ENCODE results near the gene LRRC34. TPM values are rescaled to one million over a fixed set of nuclear protein-coding genes. Genes with fewer than 3 reads are reported as not detected.

Gene LRRC34
- total RNA-seq, 1 experiment from 2014 or later: not detected

DNA sequence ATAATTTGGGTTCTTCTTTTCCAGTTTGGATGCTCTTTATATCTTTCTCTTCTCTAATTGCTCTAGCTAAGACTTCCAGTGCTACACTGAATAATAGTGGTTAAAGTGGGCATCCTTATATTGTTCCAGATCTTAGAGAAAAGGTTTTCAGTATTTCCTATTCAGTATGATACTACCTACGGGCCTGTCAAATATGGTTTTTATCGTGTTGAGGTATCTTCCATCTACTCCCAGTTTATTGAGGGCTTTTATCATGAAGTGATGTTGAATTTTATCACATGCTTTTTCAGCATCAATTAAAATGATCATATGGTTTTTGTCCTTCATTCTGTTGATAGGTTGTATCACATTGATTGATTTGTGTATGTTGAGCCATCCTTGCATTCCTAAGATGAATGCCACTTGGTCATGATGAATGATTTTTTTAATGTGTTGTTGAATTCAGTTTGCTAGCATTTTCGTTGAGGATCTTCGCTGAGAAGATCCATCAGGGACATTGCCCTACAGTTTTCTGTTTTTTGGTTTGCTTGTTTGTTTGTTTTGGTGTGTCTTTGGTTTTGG, 3.0 kb upstream of the LRRC34 start:
- TF ChIP-seq, protein P1, sequence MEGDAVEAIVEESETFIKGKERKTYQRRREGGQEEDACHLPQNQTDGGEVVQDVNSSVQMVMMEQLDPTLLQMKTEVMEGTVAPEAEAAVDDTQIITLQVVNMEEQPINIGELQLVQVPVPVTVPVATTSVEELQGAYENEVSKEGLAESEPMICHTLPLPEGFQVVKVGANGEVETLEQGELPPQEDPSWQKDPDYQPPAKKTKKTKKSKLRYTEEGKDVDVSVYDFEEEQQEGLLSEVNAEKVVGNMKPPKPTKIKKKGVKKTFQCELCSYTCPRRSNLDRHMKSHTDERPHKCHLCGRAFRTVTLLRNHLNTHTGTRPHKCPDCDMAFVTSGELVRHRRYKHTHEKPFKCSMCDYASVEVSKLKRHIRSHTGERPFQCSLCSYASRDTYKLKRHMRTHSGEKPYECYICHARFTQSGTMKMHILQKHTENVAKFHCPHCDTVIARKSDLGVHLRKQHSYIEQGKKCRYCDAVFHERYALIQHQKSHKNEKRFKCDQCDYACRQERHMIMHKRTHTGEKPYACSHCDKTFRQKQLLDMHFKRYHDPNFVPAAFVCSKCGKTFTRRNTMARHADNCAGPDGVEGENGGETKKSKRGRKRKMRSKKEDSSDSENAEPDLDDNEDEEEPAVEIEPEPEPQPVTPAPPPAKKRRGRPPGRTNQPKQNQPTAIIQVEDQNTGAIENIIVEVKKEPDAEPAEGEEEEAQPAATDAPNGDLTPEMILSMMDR (IDR thresholded peaks at IDR 0.05; ENCODE audit: unreplicated experiment): no peak
- BruUV-seq (replicated peaks): no TSS peak
- CTCF ChIA-PET: no interaction called here
- H3K27me3 Mint-ChIP-seq (ENCODE audit: insufficient read depth, unreplicated experiment): no peaks in the 10 kb centered on the region
- H3K27ac Mint-ChIP-seq (ENCODE audit: low read depth, unreplicated experiment): no peak overlapping the region
- H3K4me1 Mint-ChIP-seq (ENCODE audit: insufficient read depth, unreplicated experiment): peaks cover 6% of the 10 kb centered on the region
- no peak for DNase-seq (ENCODE audit: unreplicated experiment)
- no peak overlapping the region for H3K4me3 Mint-ChIP-seq (ENCODE audit: unreplicated experiment)
- H3K9me3 Mint-ChIP-seq (ENCODE audit: unreplicated experiment): peaks cover 10% of the 10 kb centered on the region
- POLR2A ChIA-PET: no interaction called here
- no peaks in the 10 kb centered on the region for H3K36me3 Mint-ChIP-seq (ENCODE audit: insufficient read depth, unreplicated experiment)
- intact Hi-C loops (cut with micrococcal nuclease): no loop called here

DNA sequence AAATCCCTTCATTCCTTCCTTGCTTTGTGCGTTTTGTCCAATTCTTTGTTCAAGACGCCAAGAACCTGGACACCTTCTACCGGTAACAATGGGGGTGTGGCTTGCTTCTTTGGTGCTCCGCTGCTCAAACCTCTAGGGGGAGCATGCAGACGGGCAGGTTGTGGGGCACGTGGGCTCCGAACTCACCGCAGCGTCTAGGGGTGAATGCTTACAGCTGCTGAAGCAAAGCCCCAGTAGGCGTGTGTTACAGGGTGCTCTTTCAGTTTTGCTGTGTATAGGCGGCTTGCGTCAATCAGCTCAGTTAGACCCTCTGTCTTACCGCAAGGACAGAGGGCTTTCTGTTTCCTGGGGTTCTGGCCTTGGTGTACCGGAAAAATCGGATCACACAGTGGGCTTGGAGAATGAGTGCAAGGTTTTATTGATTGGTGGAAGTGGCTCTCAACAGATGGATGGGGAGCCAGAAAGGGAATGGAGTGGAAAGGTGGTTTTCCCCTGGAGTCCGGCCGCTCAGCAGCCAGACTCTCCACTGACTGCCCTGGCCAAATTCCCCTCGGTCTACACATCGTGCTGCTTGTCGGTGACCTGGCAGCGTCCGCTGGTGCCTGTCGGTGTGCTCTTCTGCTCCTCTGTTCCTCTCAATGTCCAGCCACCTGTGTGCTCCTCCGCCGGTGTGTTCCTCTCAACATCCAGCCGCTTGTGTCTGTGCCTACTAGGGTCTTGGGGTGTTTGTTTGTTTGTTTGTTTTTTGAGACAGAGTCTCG, 1.2 kb upstream of the LRRC34 start:
- intact Hi-C loops (cut with micrococcal nuclease): no loop called here

GRCh38 chr3:169813278-169813677, 574 bp upstream of the LRRC34 start:
- intact Hi-C loops (cut with micrococcal nuclease): no loop called here
- peak overlapping the region; percentile 43 for H3K4me3 Mint-ChIP-seq (ENCODE audit: unreplicated experiment)
- CTCF ChIA-PET: interaction anchor here (0.7 kb wide), 1 partner anchor 87 kb away, joined by 3 read pairs; no protein-coding TSS in a partner anchor
- H3K27ac Mint-ChIP-seq (ENCODE audit: low read depth, unreplicated experiment): no peak overlapping the region
- BruUV-seq (replicated peaks): no TSS peak
- POLR2A ChIA-PET: no interaction called here
- H3K36me3 Mint-ChIP-seq (ENCODE audit: insufficient read depth, unreplicated experiment): no peaks in the 10 kb centered on the region
- peaks cover 6% of the 10 kb centered on the region for H3K4me1 Mint-ChIP-seq (ENCODE audit: insufficient read depth, unreplicated experiment)
- peaks cover 10% of the 10 kb centered on the region for H3K9me3 Mint-ChIP-seq (ENCODE audit: unreplicated experiment)
- TF ChIP-seq, protein P1 (IDR thresholded peaks at IDR 0.05; ENCODE audit: unreplicated experiment): no peak
- H3K27me3 Mint-ChIP-seq (ENCODE audit: insufficient read depth, unreplicated experiment): no peaks in the 10 kb centered on the region
- DNase-seq (ENCODE audit: unreplicated experiment): no peak

More for the DNA sequence above, 1.2 kb upstream of the LRRC34 start:
- Mint-ChIP-seq H3K27me3 (ENCODE audit: insufficient read depth, unreplicated experiment) (no peaks in the 10 kb centered on the region), H3K4me3 (ENCODE audit: unreplicated experiment) (peak overlapping the region; percentile 43), H3K36me3 (ENCODE audit: insufficient read depth, unreplicated experiment) (no peaks in the 10 kb centered on the region), H3K4me1 (ENCODE audit: insufficient read depth, unreplicated experiment) (peaks cover 6% of the 10 kb centered on the region), H3K9me3 (ENCODE audit: unreplicated experiment) (peaks cover 10% of the 10 kb centered on the region), H3K27ac (ENCODE audit: low read depth, unreplicated experiment) (no peak overlapping the region)
- BruUV-seq (replicated peaks): no TSS peak
- TF ChIP-seq, protein P1 (IDR thresholded peaks at IDR 0.05; ENCODE audit: unreplicated experiment): no peak
- peak; percentile 7 for DNase-seq (ENCODE audit: unreplicated experiment)
- CTCF ChIA-PET: no interaction called here
- POLR2A ChIA-PET: no interaction called here

GRCh38 chr3:169811631-169812331, 923 bp downstream of the LRRC34 start:
- POLR2A ChIA-PET: no interaction called here
- peaks cover 10% of the 10 kb centered on the region for H3K9me3 Mint-ChIP-seq (ENCODE audit: unreplicated experiment)
- H3K4me3 Mint-ChIP-seq (ENCODE audit: unreplicated experiment): no peak overlapping the region
- CTCF ChIA-PET: no interaction called here
- no peaks in the 10 kb centered on the region for H3K27me3 Mint-ChIP-seq (ENCODE audit: insufficient read depth, unreplicated experiment)
- DNase-seq (ENCODE audit: unreplicated experiment): no peak
- TF ChIP-seq, protein P1 (IDR thresholded peaks at IDR 0.05; ENCODE audit: unreplicated experiment): no peak
- H3K27ac Mint-ChIP-seq (ENCODE audit: low read depth, unreplicated experiment): no peak overlapping the region
- peaks cover 6% of the 10 kb centered on the region for H3K4me1 Mint-ChIP-seq (ENCODE audit: insufficient read depth, unreplicated experiment)
- intact Hi-C loops (cut with micrococcal nuclease): no loop called here
- no TSS peak for BruUV-seq (replicated peaks)
- no peaks in the 10 kb centered on the region for H3K36me3 Mint-ChIP-seq (ENCODE audit: insufficient read depth, unreplicated experiment)
